Neural crest cell (in vitro differentiated cells): ENCODE measurements around the gene WDR6. TPM values are rescaled to one million over a fixed set of nuclear protein-coding genes. Genes with fewer than 3 reads are reported as not detected.

Experiments
- DNase-seq: peaks from one replicate; pipeline ENCODE4 v3.0.0; 2021; ENCODE audit warnings: low read depth, mixed read lengths, low spot score
- H3K27ac Mint-ChIP-seq: one replicate; pipeline ENCODE4 v1.8.0; 2021; ENCODE audit warnings: mild to moderate bottlenecking, mixed read lengths; ENCODE audit not compliant: unreplicated experiment
- H3K27me3 Mint-ChIP-seq: 2 replicates; pipeline ENCODE4 v1.8.0; 2021; ENCODE audit warnings: low read depth, mild to moderate bottlenecking, mixed read lengths
- H3K36me3 Mint-ChIP-seq: 2 replicates; pipeline ENCODE4 v1.8.0; 2021; ENCODE audit warnings: low read depth, mild to moderate bottlenecking, mixed read lengths
- H3K4me1 Mint-ChIP-seq: 2 replicates; pipeline ENCODE4 v1.8.0; 2021; ENCODE audit warnings: mixed read lengths
- H3K4me3 Mint-ChIP-seq: one replicate; pipeline ENCODE4 v1.8.0; 2021; ENCODE audit warnings: mild to moderate bottlenecking, mixed read lengths
- H3K9me3 Mint-ChIP-seq: 2 replicates; pipeline ENCODE4 v1.8.0; 2021; ENCODE audit warnings: mixed read lengths
- total RNA-seq: library from RNA; stranded (reverse); gene quantifications from 2 replicates; pipeline ENCODE4 v1.2.1, GENCODE V29; 2021
- TF ChIP-seq, protein P1 (sequence below): fragments of 200-600 bp; sonication (generic); conservative IDR thresholded peaks from 2 replicates; pipeline ENCODE4 v1.5.0; 2021; ENCODE audit warnings: antibody characterized with exemption, mild to moderate bottlenecking

The WDR6 gene
- total RNA-seq, 1 donor from 2014 or later, result 294 TPM

- Mint-ChIP-seq H3K36me3 (peaks cover 2% of the 10 kb centered on the region), H3K27ac (no peak overlapping the region), H3K4me1 (peaks cover 31% of the 10 kb centered on the region), H3K27me3 (no peaks in the 10 kb centered on the region), H3K9me3 (no peaks in the 10 kb centered on the region), H3K4me3 (peak overlapping the region; percentile 95)
- no peak for DNase-seq
- TF ChIP-seq, protein P1, sequence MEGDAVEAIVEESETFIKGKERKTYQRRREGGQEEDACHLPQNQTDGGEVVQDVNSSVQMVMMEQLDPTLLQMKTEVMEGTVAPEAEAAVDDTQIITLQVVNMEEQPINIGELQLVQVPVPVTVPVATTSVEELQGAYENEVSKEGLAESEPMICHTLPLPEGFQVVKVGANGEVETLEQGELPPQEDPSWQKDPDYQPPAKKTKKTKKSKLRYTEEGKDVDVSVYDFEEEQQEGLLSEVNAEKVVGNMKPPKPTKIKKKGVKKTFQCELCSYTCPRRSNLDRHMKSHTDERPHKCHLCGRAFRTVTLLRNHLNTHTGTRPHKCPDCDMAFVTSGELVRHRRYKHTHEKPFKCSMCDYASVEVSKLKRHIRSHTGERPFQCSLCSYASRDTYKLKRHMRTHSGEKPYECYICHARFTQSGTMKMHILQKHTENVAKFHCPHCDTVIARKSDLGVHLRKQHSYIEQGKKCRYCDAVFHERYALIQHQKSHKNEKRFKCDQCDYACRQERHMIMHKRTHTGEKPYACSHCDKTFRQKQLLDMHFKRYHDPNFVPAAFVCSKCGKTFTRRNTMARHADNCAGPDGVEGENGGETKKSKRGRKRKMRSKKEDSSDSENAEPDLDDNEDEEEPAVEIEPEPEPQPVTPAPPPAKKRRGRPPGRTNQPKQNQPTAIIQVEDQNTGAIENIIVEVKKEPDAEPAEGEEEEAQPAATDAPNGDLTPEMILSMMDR, result no peak
These were observed 15.2 kb upstream of the WDR6 start for GRCh38 chr3:48991851-48992545.

DNA sequence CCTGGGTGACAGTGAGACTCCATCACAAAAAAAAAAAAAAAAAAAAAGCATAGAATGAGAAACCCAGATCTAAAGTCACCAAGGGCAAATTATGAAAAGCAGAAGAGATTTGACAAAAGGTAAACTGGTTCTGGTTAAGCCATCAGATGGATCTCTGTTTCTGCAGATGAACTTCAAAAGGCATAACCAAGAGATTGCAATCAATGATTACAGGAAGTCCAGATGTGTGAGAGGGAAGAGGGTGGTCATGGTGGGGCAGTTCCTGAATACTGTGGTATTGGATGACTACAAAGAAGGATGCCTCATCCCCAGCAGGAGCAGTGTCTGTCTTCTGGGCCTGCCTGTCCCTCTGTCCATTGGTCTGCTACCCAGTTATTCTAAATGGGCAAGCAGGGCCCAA, 13.4 kb upstream of the WDR6 start:
- Mint-ChIP-seq H3K9me3 (no peaks in the 10 kb centered on the region), H3K4me1 (peaks cover 41% of the 10 kb centered on the region)
- no peak for DNase-seq

GRCh38 chr3:48996640-48997039, 10.6 kb upstream of the WDR6 start:
- peaks cover 2% of the 10 kb centered on the region for H3K36me3 Mint-ChIP-seq
- H3K27me3 Mint-ChIP-seq, result no peaks in the 10 kb centered on the region
- H3K9me3 Mint-ChIP-seq, result no peaks in the 10 kb centered on the region
- no peak overlapping the region for H3K4me3 Mint-ChIP-seq
- H3K4me1 Mint-ChIP-seq, result peaks cover 25% of the 10 kb centered on the region
- DNase-seq, result no peak
- no peak overlapping the region for H3K27ac Mint-ChIP-seq
- TF ChIP-seq, protein P1, result no peak

More for the DNA sequence above, 13.4 kb upstream of the WDR6 start:
- TF ChIP-seq, protein P1, result no peak
- Mint-ChIP-seq H3K36me3 (peaks cover 2% of the 10 kb centered on the region), H3K27ac (no peak overlapping the region), H3K4me3 (no peak overlapping the region), H3K27me3 (no peaks in the 10 kb centered on the region)

DNA sequence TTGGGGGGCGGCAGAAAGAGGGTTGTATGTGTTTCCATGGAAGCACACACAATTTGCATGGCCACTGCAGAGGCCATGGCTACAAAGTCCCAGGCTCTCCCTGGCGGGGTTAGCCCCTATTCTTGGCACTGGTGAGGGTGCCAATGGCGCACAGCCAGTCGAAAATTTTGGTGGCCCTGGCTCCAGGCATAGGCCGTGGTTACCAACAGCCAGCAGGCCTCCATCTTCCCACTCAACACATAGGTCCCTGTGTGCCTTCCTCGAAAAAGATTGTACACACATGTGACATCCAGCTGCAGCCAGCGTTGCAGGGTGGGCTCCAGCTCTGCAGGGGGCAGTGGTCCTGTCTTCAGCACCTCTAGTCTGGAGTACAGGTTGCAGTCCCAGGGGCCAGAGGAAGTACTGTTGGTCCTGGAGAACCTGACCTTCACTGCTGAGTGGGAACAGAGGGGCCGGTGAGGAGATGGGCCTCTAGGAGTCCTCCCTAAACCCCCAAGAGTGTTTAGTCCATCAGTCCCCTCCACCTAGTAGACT, 10.0 kb upstream of the WDR6 start:
- H3K36me3 Mint-ChIP-seq, result peaks cover 2% of the 10 kb centered on the region
- H3K4me1 Mint-ChIP-seq, result peaks cover 19% of the 10 kb centered on the region
- no peaks in the 10 kb centered on the region for H3K27me3 Mint-ChIP-seq
- H3K9me3 Mint-ChIP-seq, result no peaks in the 10 kb centered on the region
- no peak overlapping the region for H3K4me3 Mint-ChIP-seq
- no peak overlapping the region for H3K27ac Mint-ChIP-seq
- TF ChIP-seq, protein P1, result no peak
- DNase-seq, result no peak

DNA sequence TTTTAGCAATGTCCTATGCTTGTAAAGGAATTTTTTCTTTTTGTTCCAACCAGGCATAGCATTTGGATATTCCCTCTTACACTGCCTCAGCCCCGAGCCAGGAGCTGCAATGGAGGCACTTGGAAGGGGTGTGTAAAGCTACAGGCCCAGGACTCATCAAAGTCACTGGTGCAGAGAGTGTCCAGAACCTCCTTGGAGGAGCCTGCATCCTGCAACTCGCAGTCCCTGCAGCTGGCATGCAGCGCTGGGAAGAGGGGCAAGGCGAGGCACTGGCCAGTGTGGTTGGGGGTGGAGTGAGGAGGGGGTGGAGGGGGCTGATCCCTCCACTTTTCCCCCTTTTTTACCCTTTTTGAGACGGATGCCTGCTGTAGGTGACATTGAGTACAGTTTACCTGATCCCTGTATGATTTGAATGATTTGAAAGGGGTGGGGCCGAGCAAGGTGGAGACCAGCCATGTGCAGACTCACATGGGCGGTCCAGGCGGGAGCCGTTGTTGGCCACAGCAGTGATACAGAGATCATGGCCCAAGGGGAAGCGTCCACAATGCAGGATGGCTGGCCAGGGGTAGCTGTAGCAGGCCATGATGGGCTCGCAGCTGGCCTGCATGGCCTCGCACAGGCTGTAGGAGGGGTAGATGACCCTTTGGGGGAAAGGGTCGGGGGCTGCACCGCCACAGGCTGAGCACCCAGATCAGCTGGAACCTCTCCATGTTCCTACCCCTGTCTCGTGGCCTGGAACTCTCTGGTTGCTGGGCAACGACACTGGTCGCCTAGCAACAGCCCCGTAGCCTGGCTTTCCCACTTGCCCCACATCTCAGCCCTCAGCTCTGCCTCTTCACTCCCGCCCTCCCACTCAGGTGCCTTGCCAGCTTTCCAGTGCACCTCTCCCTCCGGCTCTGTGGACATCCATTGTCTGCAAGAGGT, 9.2 kb upstream of the WDR6 start:
- peak; percentile 48 for DNase-seq
- no peaks in the 10 kb centered on the region for H3K27me3 Mint-ChIP-seq
- no peaks in the 10 kb centered on the region for H3K9me3 Mint-ChIP-seq
- peaks cover 19% of the 10 kb centered on the region for H3K4me1 Mint-ChIP-seq
- TF ChIP-seq, protein P1, result no peak
- H3K4me3 Mint-ChIP-seq, result peak overlapping the region; percentile 44
- peaks cover 2% of the 10 kb centered on the region for H3K36me3 Mint-ChIP-seq
- no peak overlapping the region for H3K27ac Mint-ChIP-seq
